ENCODE results near the gene EIF2B2.
A peak's percentile ranks its signal among the peaks of the same experiment; 100 is the strongest.

The EIF2B2 gene

DNA sequence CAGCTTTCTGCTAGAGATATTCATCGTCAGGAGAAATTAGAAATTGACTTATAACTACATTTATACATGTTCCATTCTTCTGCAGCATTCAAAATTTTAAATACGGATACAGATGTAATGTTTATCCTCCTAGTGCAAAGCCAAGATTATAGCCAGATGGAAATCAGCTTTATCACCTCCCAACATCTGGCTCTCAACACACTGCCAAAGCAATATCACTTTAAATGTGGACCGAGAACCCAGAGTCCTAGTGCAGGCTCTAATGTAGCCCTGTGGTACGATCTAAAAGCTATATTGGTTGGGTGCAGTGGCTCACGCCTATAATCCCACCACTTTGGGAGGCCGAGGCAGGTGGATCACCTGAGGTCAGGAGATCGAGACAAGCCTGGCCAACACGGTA, 42.0 kb downstream of the EIF2B2 start:
- DNase-seq (ENCODE audit: low read depth) = no peak

DNA sequence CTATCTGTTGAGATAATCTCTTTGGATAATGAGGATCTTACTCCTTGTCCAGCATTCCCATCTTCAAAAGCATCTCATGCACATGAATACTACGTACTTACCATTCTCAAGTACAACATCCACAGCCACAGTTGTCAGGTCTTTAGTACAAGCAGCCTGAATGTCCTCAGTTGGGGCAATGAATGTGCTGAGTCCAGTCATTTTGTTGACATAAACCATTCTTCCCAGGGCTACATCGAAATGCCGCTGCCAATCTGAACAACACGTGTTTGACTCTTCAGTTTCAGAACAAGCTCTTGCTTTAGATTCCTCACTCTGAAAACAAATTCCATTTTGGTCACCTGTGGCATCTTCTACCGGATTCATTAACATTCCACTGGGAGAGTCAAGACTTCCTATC, 43.6 kb downstream of the EIF2B2 start:
- no peak for DNase-seq (ENCODE audit: low read depth)

DNA sequence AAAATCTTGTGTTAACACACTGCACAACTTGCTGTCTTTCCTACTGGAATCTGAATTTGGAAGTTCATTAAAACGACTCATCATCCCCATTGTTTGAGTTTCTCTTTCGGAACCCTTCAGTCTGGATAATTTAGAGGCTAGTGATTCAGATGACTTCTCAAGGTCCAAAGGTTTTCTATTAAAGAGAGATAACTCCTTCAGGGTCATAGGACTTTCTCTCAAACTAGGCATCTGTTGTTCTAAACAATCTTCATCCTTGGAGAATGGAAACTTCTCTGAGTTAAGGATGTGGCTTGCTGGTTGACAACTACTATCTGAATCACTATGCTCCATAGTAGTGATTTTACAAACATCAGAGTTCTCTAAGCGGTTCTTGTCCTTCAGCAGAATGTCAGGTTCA, 44.2 kb downstream of the EIF2B2 start:
- no peak for DNase-seq (ENCODE audit: low read depth)

DNA sequence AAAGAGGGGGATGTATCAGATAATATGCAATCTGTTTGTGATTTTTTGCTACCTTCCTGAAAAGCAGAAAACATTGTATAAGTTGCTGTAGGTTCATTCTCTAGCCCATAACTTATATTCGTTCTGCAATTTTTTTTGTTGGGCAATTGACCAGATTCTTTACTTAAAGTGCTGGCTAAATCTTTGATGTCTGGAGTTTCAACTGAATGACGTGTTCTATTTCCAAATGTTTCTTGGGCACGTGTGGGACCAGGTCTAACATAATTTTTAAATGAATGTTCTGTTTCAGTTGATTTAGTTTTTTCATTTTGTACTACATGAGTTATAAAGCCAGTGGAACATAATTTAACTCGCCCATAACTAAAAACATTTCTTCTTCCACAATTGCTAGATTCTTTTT, 44.8 kb downstream of the EIF2B2 start:
- no peak for DNase-seq (ENCODE audit: low read depth)

DNA sequence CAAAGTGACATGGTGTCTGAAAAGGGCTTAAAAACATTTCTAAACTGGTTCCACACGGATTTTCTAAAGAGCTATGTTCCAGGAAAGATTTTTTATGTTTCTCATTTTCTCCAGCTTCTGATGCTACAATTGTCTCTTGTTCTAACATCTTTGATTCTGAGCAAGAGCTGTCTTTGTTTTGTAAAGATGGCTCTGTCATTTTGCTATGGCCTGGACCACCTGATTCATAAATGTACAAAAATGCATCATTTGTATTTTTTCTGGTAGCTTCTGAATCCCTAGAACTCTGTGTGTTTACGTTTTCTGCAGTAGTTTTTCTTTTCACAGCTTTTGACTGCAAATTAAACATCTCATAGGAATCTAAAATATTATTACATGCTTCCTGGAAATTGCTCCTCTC, 45.4 kb downstream of the EIF2B2 start:
- no peak for DNase-seq (ENCODE audit: low read depth)

DNA sequence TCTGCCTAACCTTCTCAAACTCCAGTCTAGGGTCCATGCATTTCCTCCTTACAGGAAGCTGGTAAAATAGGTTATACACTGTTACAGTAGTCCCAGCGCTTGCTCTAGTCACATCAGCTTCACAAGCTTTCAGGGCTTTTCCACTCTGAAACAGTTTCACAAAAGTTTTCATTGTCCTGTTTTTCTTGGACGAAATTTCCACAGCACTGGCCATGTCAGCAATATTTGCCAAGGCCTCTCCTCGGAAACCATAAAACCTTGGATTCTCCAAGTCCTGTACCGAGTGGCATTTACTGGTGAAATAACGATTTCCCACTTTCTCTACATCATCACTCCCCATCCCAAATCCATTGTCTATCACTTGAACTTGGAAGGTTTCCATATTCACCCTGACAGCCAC, 46.4 kb downstream of the EIF2B2 start:
- no peak for DNase-seq (ENCODE audit: low read depth)

DNA sequence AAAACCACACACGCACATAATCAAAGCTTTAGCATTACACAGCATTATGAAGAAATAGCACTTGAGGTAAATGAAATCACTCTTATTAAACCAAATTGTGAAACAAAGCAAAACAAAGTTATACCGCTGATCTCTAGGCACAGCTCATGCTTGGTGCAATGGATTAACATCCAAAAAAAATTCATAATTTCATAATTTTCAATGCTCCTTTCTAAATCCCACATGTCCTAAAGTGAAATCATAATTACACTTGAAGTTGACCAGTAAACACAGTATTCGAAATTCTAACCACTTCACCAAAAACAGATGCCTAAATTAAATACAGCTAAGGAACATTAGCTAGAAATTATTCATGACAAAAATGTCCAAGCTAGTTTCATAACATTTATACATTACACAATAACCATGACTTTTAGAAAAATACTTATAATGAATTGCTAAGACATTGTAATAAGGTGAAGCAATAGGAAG, 47.0 kb downstream of the EIF2B2 start:
- no peak for DNase-seq (ENCODE audit: low read depth)

DNA sequence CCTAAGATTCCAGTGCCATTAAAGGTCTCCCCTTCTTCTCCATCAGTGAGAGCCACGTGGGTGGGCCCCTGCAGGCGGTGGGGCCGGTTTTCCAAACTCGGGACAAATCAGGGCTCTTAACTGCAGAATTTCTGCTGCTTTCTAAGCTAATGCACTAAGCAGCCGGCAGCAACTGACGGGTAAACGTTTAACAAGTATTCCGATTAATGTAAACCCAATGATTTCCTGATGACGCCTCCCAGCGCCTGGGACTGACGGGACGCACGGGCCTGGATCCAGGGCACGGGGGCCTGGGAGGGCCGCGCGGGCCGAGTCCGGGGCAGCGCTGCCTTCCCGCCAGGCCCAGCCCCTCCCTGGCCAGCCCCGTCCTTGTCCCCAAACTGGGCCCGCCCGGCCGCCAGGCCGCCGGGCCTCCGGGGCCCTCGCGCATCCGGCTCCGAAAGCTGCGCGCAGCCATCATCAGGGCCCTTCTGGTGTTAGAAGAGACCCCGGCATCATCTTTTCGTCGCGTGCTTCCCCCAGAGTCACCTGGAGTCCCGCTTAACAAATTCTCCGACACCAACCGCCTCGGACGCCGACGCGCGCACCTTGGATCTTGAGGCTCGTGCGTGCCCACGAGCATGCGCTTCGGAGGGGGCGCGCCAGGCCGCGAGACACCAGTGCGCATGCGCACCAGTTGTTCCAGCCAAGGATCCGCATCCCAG, 48.3 kb downstream of the EIF2B2 start, which contains the start of gene MLH3:
TSS of gene MLH3 (minus strand) at position 616 of the 704 bp plus-strand sequence. CDS start 1,812 bp downstream, outside the sequence.
- DNase-seq (ENCODE audit: low read depth) = peak; percentile 22

DNA sequence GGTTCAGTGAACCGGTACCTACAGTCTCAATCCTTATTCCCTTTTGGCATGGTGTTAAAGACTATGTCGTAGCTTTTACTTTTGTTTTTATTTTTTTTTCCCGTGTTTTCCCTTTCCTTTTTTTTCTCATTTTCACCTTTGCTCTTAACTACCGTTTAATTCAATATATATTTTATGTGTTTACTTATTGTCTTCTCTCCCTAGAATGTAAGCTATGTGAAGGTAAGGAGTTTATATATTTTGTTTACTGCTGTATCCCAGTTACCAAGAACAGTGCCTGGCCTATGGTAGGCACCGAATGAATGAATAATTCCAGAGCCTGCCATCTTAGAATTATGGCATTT, 48.8 kb downstream of the EIF2B2 start:
- DNase-seq (ENCODE audit: low read depth) = no peak

DNA sequence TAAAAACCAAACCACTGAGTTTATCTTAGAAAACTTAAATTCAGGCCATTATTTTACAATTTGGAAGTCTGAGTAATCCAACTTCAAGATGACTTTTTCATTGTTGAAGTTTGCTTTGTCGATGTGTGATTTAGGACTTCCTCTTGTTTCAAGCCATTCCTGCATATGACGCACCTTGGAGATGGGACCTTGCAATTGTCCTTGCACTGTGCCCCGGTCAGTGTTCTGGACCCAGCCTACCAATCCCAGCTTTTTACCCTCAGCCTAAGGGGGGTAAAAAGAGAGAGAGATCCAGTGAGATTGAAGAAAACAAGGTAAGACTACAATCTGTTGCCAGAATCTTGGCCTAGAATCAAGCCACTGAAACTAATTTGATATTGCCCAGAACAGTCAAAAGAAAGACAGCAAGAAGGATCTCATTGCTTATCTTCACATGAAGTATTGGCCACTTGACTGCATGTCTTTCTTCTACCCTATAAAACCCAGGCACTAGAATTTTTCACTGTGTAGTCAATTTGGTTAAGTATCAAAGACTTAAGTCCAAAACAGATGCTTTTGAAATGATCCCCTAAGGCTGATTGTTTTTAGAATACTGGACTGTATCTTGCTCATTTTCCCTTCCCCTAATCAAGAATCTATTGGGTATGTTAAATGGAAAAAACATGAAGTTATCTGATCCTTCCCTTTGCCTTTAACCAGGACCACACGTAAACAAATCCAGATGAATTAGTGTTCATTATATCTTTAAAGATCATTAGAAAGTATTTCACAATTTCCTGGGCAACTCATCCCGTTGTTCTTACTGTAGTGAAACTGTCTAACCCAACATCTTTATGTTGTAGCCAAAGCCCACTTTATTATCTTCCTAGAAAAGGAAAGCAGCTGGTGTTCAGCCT, 50.9 kb downstream of the EIF2B2 start:
- no peak for DNase-seq (ENCODE audit: low read depth)

DNA sequence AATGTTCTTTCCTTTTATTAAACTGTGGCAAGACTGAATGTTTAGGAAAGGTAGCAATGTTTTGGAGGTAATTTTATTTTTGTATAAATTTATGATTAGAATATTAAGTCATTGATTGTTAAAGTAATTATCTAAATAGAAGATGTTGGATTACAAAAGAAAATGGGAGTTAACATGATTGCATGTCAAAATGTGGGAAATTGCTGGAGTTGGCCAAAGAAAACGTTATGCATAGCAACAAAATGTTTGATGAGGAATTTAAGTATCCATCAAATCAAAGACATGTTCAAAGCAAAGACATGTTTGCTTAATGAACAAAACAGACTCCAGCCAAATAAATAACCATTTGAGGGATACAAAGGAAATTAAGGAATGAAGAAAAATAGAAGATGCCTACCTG, 51.7 kb downstream of the EIF2B2 start:
- no peak for DNase-seq (ENCODE audit: low read depth)

DNA sequence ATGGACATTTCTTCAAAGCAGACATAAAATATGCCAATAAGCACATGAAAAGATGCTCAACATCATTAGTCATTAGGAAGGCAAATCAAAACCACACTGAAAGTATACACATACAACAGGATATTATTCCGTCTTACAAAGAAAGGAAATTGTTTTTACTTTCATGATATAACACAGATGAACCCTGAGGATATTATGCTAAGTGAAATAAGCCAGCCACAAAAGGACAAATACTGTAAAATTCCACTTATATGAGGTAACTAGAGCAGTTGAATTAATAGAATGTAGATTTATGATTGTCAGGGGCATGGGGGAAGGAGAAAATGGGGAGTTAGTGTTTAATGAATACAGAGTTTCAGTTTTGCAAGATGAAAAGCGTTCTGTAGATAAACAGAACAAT, 56.9 kb downstream of the EIF2B2 start:
- DNase-seq (ENCODE audit: low read depth) = no peak

DNA sequence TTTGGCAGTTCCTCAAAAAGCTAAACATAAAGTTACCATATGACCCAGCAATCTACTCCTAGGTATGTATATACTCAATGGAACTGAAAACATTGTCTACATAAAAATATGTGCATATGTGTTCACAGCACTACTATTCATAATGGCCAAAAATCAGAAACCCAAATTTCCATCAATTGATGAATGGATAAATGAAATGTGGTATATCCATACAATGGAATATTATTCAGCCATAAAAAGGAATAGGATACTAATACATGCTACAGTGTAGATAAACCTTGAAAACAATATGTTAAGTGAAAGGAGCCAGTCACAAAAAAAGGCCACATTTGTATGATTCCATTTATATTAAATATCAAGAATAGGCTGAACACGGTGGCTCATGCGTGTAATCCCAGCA, 57.7 kb downstream of the EIF2B2 start:
- DNase-seq (ENCODE audit: low read depth) = no peak
